Measurements from ENCODE around the gene LIN52. TPM values are rescaled to one million over a fixed set of nuclear protein-coding genes. Genes with fewer than 3 reads are reported as not detected.

LIN52 gene
- total RNA-seq, 1 experiment from 2014 or later: 10.6 TPM

DNA sequence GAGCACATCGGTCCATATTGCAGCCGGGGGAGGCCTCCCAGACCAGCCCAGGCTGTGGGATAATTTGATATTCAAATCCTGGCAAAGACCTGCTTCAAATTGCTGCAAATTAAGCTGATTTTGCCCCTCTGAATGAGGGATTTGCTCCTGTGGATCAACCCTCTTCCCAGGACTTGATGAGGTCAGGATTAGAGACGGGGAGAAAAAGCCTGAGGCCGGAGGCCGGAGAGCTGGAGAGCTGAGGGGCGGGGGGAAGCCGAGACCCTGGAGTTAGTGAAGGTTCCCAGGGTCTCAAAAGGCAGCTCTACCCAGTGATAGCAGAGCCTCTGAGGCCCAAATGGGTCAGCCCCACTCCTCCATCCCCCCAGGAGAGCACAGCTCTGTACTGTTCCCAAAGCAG lies 137.0 kb downstream of the LIN52 start:
- DNase-seq (ENCODE audit: low spot score): no peak
- Mint-ChIP-seq H3K27me3 (ENCODE audit: low read depth) (peaks cover 22% of the 10 kb centered on the region), H3K4me1 (no peaks in the 10 kb centered on the region), H3K36me3 (no peaks in the 10 kb centered on the region), H3K4me3 (no peak overlapping the region), H3K27ac (no peak overlapping the region), H3K9me3 (no peaks in the 10 kb centered on the region)
- ChIA-PET POLR2A (no interaction called here), CTCF (interaction anchor here (1.5 kb wide), 1 partner anchor 32 kb away, joined by 4 read pairs; no protein-coding TSS in a partner anchor)
- no peak for TF ChIP-seq RORB (CRISPR knock-in tag; IDR thresholded peaks at IDR 0.05)
- no peak for TF ChIP-seq ZNF121 (CRISPR knock-in tag; IDR thresholded peaks at IDR 0.05)
- TF ChIP-seq TEAD1 (CRISPR knock-in tag; IDR thresholded peaks at IDR 0.05): no peak
- no peak for TF ChIP-seq TCF7 (CRISPR knock-in tag; IDR thresholded peaks at IDR 0.05; ENCODE audit: low read depth)
- TF ChIP-seq GABPB1 (CRISPR knock-in tag; IDR thresholded peaks at IDR 0.05): no peak
- TF ChIP-seq GRHL2 (CRISPR knock-in tag; IDR thresholded peaks at IDR 0.05; ENCODE audit: insufficient replicate concordance, severe bottlenecking): no peak
- TF ChIP-seq, protein P1, sequence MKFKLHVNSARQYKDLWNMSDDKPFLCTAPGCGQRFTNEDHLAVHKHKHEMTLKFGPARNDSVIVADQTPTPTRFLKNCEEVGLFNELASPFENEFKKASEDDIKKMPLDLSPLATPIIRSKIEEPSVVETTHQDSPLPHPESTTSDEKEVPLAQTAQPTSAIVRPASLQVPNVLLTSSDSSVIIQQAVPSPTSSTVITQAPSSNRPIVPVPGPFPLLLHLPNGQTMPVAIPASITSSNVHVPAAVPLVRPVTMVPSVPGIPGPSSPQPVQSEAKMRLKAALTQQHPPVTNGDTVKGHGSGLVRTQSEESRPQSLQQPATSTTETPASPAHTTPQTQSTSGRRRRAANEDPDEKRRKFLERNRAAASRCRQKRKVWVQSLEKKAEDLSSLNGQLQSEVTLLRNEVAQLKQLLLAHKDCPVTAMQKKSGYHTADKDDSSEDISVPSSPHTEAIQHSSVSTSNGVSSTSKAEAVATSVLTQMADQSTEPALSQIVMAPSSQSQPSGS (CRISPR knock-in tag; IDR thresholded peaks at IDR 0.05; ENCODE audit: borderline replicate concordance, low read depth): no peak
- TF ChIP-seq, protein P2, sequence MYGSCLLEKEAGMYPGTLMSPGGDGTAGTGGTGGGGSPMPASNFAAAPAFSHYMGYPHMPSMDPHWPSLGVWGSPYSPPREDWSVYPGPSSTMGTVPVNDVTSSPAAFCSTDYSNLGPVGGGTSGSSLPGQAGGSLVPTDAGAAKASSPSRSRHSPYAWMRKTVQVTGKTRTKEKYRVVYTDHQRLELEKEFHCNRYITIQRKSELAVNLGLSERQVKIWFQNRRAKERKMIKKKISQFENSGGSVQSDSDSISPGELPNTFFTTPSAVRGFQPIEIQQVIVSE (CRISPR knock-in tag; IDR thresholded peaks at IDR 0.05; ENCODE audit: borderline replicate concordance): no peak
- TF ChIP-seq CBFB (CRISPR knock-in tag; IDR thresholded peaks at IDR 0.05; ENCODE audit: low read depth): no peak
- TF ChIP-seq, protein P3, sequence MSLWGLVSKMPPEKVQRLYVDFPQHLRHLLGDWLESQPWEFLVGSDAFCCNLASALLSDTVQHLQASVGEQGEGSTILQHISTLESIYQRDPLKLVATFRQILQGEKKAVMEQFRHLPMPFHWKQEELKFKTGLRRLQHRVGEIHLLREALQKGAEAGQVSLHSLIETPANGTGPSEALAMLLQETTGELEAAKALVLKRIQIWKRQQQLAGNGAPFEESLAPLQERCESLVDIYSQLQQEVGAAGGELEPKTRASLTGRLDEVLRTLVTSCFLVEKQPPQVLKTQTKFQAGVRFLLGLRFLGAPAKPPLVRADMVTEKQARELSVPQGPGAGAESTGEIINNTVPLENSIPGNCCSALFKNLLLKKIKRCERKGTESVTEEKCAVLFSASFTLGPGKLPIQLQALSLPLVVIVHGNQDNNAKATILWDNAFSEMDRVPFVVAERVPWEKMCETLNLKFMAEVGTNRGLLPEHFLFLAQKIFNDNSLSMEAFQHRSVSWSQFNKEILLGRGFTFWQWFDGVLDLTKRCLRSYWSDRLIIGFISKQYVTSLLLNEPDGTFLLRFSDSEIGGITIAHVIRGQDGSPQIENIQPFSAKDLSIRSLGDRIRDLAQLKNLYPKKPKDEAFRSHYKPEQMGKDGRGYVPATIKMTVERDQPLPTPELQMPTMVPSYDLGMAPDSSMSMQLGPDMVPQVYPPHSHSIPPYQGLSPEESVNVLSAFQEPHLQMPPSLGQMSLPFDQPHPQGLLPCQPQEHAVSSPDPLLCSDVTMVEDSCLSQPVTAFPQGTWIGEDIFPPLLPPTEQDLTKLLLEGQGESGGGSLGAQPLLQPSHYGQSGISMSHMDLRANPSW (CRISPR knock-in tag; conservative IDR thresholded peaks at IDR 0.05; ENCODE audit: low read depth): no peak
- TF ChIP-seq ZNF423 (CRISPR knock-in tag; IDR thresholded peaks at IDR 0.05): no peak
- TF ChIP-seq FOXP1 (CRISPR knock-in tag; IDR thresholded peaks at IDR 0.05; ENCODE audit: borderline replicate concordance): no peak
- TF ChIP-seq, protein P4, sequence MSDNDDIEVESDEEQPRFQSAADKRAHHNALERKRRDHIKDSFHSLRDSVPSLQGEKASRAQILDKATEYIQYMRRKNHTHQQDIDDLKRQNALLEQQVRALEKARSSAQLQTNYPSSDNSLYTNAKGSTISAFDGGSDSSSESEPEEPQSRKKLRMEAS (CRISPR knock-in tag; IDR thresholded peaks at IDR 0.05): no peak
- no peak for ATAC-seq

DNA sequence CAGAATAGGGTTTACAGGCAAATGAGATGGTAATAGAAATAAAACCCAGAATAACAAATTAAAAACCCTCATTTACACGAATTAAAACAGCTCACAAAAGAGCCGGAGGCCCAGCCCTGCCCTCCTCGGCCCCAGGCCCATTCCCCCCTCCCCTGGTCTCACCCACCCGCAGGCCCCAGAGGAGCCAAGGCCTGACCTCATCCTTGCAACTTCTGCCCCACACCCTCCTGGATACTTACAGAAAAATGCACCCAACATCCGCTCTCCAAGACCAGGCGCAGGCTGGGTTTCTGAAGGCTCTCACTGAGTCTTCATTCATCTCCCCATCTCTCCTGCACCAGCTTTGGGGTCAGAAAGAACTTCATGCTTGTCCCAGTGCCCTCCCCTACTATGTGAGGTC lies 138.3 kb downstream of the LIN52 start:
- no peak for DNase-seq (ENCODE audit: low spot score)
- no peaks in the 10 kb centered on the region for H3K9me3 Mint-ChIP-seq
- H3K27me3 Mint-ChIP-seq (ENCODE audit: low read depth): peaks cover 12% of the 10 kb centered on the region
- no peak for TF ChIP-seq ZNF138 (CRISPR knock-in tag; conservative IDR thresholded peaks at IDR 0.05)
- no peak for TF ChIP-seq MXD4 (CRISPR knock-in tag; IDR thresholded peaks at IDR 0.05; ENCODE audit: borderline replicate concordance)
- no peak for TF ChIP-seq FOXP1 (CRISPR knock-in tag; IDR thresholded peaks at IDR 0.05; ENCODE audit: borderline replicate concordance)
- TF ChIP-seq KAT7 (CRISPR knock-in tag; IDR thresholded peaks at IDR 0.05; ENCODE audit: borderline replicate concordance): no peak
- TF ChIP-seq GABPB1 (CRISPR knock-in tag; IDR thresholded peaks at IDR 0.05): no peak
- TF ChIP-seq, protein P5, sequence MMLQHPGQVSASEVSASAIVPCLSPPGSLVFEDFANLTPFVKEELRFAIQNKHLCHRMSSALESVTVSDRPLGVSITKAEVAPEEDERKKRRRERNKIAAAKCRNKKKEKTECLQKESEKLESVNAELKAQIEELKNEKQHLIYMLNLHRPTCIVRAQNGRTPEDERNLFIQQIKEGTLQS (CRISPR knock-in tag; conservative IDR thresholded peaks at IDR 0.05): no peak
- TF ChIP-seq, protein P6, sequence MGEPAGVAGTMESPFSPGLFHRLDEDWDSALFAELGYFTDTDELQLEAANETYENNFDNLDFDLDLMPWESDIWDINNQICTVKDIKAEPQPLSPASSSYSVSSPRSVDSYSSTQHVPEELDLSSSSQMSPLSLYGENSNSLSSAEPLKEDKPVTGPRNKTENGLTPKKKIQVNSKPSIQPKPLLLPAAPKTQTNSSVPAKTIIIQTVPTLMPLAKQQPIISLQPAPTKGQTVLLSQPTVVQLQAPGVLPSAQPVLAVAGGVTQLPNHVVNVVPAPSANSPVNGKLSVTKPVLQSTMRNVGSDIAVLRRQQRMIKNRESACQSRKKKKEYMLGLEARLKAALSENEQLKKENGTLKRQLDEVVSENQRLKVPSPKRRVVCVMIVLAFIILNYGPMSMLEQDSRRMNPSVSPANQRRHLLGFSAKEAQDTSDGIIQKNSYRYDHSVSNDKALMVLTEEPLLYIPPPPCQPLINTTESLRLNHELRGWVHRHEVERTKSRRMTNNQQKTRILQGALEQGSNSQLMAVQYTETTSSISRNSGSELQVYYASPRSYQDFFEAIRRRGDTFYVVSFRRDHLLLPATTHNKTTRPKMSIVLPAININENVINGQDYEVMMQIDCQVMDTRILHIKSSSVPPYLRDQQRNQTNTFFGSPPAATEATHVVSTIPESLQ (CRISPR knock-in tag; IDR thresholded peaks at IDR 0.05): no peak
- TF ChIP-seq, protein P7, sequence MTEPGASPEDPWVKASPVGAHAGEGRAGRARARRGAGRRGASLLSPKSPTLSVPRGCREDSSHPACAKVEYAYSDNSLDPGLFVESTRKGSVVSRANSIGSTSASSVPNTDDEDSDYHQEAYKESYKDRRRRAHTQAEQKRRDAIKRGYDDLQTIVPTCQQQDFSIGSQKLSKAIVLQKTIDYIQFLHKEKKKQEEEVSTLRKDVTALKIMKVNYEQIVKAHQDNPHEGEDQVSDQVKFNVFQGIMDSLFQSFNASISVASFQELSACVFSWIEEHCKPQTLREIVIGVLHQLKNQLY (CRISPR knock-in tag; IDR thresholded peaks at IDR 0.05): no peak
- TF ChIP-seq, protein P8, sequence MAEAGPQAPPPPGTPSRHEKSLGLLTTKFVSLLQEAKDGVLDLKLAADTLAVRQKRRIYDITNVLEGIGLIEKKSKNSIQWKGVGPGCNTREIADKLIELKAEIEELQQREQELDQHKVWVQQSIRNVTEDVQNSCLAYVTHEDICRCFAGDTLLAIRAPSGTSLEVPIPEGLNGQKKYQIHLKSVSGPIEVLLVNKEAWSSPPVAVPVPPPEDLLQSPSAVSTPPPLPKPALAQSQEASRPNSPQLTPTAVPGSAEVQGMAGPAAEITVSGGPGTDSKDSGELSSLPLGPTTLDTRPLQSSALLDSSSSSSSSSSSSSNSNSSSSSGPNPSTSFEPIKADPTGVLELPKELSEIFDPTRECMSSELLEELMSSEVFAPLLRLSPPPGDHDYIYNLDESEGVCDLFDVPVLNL (CRISPR knock-in tag; IDR thresholded peaks at IDR 0.05; ENCODE audit: borderline replicate concordance, low read depth): no peak
- TF ChIP-seq JAZF1 (CRISPR knock-in tag; IDR thresholded peaks at IDR 0.05): no peak
- no peak for TF ChIP-seq PRRX2 (CRISPR knock-in tag; IDR thresholded peaks at IDR 0.05)
- TF ChIP-seq OVOL2 (CRISPR knock-in tag; IDR thresholded peaks at IDR 0.05; ENCODE audit: borderline replicate concordance): no peak
- TF ChIP-seq, protein P9, sequence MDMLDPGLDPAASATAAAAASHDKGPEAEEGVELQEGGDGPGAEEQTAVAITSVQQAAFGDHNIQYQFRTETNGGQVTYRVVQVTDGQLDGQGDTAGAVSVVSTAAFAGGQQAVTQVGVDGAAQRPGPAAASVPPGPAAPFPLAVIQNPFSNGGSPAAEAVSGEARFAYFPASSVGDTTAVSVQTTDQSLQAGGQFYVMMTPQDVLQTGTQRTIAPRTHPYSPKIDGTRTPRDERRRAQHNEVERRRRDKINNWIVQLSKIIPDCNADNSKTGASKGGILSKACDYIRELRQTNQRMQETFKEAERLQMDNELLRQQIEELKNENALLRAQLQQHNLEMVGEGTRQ (CRISPR knock-in tag; IDR thresholded peaks at IDR 0.05): no peak
- no peak for TF ChIP-seq HMGA2 (CRISPR knock-in tag; IDR thresholded peaks at IDR 0.05)
- POLR2A ChIA-PET: no interaction called here
- H3K4me3 Mint-ChIP-seq: no peak overlapping the region
- no peaks in the 10 kb centered on the region for H3K4me1 Mint-ChIP-seq
- ATAC-seq: no peak
- no peak overlapping the region for H3K27ac Mint-ChIP-seq
- CTCF ChIA-PET: interaction anchor here (1.5 kb wide), 1 partner anchor 31 kb away, joined by 4 read pairs; no protein-coding TSS in a partner anchor
- no peaks in the 10 kb centered on the region for H3K36me3 Mint-ChIP-seq
